Glomerular endothelial cell (primary cell): Measurements from ENCODE around the gene MSRB3. TPM values are rescaled to one million over a fixed set of nuclear protein-coding genes. Genes with fewer than 3 reads are reported as not detected.

ENCODE experiments used
- DNase-seq: peaks from one replicate; pipeline ENCODE4 v3.0.0-alpha.2; 2011; ENCODE audit warnings: low read depth, low spot score; ENCODE audit errors: extremely low read depth
- total RNA-seq: library from RNA; depleted of rRNA; stranded (reverse); fragments of >200 nt; gene quantifications from 2 replicates; pipeline ENCODE4 v1.2.3, GENCODE V29; 2015

MSRB3 gene
- total RNA-seq, 1 donor from 2014 or later: 35.3 TPM

GRCh38 chr12:65324056-65324455, 45.6 kb downstream of the MSRB3 start:
- no peak for DNase-seq

GRCh38 chr12:65324551-65324950, 46.1 kb downstream of the MSRB3 start:
- DNase-seq: no peak

- no peak for DNase-seq
Measured at GRCh38 chr12:65325183-65325582, 46.7 kb downstream of the MSRB3 start.

GRCh38 chr12:65326616-65327015, 48.1 kb downstream of the MSRB3 start:
- no peak for DNase-seq

- DNase-seq: no peak
Measured at GRCh38 chr12:65327207-65328076, 49.0 kb downstream of the MSRB3 start.

GRCh38 chr12:65329721-65330120, 51.2 kb downstream of the MSRB3 start:
- DNase-seq: no peak

- no peak for DNase-seq
Measured at GRCh38 chr12:65330331-65330730, 51.8 kb downstream of the MSRB3 start.

GRCh38 chr12:65331456-65331855, 53.0 kb downstream of the MSRB3 start:
- no peak for DNase-seq

- no peak for DNase-seq
Measured at GRCh38 chr12:65333649-65334048, 55.2 kb downstream of the MSRB3 start.

GRCh38 chr12:65334521-65334920, 56.0 kb downstream of the MSRB3 start:
- no peak for DNase-seq

- no peak for DNase-seq
Measured at GRCh38 chr12:65335021-65335714, 56.7 kb downstream of the MSRB3 start.

GRCh38 chr12:65335981-65336380, 57.5 kb downstream of the MSRB3 start:
- DNase-seq: no peak

- no peak for DNase-seq
Measured at GRCh38 chr12:65339161-65339560, 60.7 kb downstream of the MSRB3 start.

- no peak for DNase-seq
Measured at GRCh38 chr12:65343230-65343629, 64.7 kb downstream of the MSRB3 start.

GRCh38 chr12:65343801-65344200, 65.3 kb downstream of the MSRB3 start:
- no peak for DNase-seq

GRCh38 chr12:65355461-65355860, 77.0 kb downstream of the MSRB3 start:
- no peak for DNase-seq

- no peak for DNase-seq
Measured at GRCh38 chr12:65362234-65363031, 84.0 kb downstream of the MSRB3 start.

GRCh38 chr12:65364046-65364445, 85.6 kb downstream of the MSRB3 start:
- no peak for DNase-seq

- no peak for DNase-seq
Measured at GRCh38 chr12:65367396-65367795, 88.9 kb downstream of the MSRB3 start.

- no peak for DNase-seq
Measured at GRCh38 chr12:65368055-65368454, 89.6 kb downstream of the MSRB3 start.

- DNase-seq: no peak
Measured at GRCh38 chr12:65372574-65372973, 94.1 kb downstream of the MSRB3 start.
